ENCODE measurements around the gene EYS.

Gene EYS

GRCh38 chr6:65000815-65001214 is 706.2 kb downstream of the EYS start:
- Histone ChIP-seq H3K27ac (no peak overlapping the region), H3K4me3 (no peak overlapping the region)
- DNase-seq (ENCODE audit: low spot score) = no peak
- TF ChIP-seq, protein P1, sequence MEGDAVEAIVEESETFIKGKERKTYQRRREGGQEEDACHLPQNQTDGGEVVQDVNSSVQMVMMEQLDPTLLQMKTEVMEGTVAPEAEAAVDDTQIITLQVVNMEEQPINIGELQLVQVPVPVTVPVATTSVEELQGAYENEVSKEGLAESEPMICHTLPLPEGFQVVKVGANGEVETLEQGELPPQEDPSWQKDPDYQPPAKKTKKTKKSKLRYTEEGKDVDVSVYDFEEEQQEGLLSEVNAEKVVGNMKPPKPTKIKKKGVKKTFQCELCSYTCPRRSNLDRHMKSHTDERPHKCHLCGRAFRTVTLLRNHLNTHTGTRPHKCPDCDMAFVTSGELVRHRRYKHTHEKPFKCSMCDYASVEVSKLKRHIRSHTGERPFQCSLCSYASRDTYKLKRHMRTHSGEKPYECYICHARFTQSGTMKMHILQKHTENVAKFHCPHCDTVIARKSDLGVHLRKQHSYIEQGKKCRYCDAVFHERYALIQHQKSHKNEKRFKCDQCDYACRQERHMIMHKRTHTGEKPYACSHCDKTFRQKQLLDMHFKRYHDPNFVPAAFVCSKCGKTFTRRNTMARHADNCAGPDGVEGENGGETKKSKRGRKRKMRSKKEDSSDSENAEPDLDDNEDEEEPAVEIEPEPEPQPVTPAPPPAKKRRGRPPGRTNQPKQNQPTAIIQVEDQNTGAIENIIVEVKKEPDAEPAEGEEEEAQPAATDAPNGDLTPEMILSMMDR (IDR thresholded peaks at IDR 0.05) = no peak

GRCh38 chr6:64998204-64998603 is 708.8 kb downstream of the EYS start:
- no peak overlapping the region for H3K4me3 ChIP-seq
- H3K27ac ChIP-seq = no peak overlapping the region
- no peak for DNase-seq (ENCODE audit: low spot score)
- TF ChIP-seq, protein P1 (IDR thresholded peaks at IDR 0.05) = no peak

GRCh38 chr6:64996301-64996700 is 710.7 kb downstream of the EYS start:
- TF ChIP-seq, protein P1 (IDR thresholded peaks at IDR 0.05) = no peak
- H3K27ac ChIP-seq = no peak overlapping the region
- DNase-seq (ENCODE audit: low spot score) = no peak
- no peak overlapping the region for H3K4me3 ChIP-seq

DNA sequence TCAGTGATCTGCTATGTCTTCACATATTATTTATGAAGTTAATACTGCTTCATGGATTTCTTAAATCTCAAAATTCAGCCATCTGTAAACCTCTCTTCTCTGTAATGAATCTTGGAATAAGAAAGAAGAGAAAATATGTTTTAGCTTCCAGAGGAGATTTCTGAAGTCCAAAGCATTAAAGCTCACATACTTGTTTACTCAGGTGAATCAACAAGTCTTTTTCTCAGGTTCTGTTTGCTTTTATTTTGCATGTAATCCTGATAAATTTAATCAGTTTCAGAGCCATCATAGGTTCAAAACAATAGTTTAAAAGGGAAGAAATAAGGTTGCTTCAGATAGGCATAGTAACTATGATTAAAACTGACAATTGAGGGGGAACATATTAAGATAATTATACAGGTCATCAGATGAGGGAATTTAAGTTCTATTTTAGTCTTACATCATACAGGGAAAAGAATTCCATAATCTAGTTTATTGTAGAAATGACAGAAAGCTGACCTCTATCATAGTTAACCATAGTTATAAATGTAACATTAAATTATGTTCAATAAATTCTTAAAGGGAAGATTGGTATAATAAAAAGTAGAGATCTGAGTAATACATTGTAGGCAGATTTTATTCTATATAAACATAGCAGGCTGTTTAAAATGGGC is 716.2 kb downstream of the EYS start:
- no peak overlapping the region for H3K4me3 ChIP-seq
- no peak overlapping the region for H3K27ac ChIP-seq
- DNase-seq (ENCODE audit: low spot score) = no peak
- TF ChIP-seq, protein P1 (IDR thresholded peaks at IDR 0.05) = no peak

GRCh38 chr6:64988148-64988547 is 718.9 kb downstream of the EYS start:
- Histone ChIP-seq H3K4me3 (no peak overlapping the region), H3K27ac (no peak overlapping the region)
- no peak for DNase-seq (ENCODE audit: low spot score)
- TF ChIP-seq, protein P1 (IDR thresholded peaks at IDR 0.05) = no peak

- TF ChIP-seq, protein P1 (IDR thresholded peaks at IDR 0.05) = no peak
- no peak overlapping the region for H3K4me3 ChIP-seq
- no peak overlapping the region for H3K27ac ChIP-seq
- no peak for DNase-seq (ENCODE audit: low spot score)
Measured at GRCh38 chr6:64987066-64987465, 720.0 kb downstream of the EYS start.

- no peak overlapping the region for H3K4me3 ChIP-seq
- TF ChIP-seq, protein P1 (IDR thresholded peaks at IDR 0.05) = no peak
- DNase-seq (ENCODE audit: low spot score) = no peak
- no peak overlapping the region for H3K27ac ChIP-seq
Measured at GRCh38 chr6:64985726-64986125, 721.3 kb downstream of the EYS start.
